Medulla oblongata (tissue), 1 donor: Measurements from ENCODE around the gene AIF1.

ENCODE experiments used
- DNase-seq: peaks from one replicate; pipeline ENCODE4 v3.0.0-alpha.2; 2015; ENCODE audit errors: extremely low spot score

The AIF1 gene

GRCh38 chr6:31620586-31621319, 5.7 kb downstream of the AIF1 start, which contains the start of gene PRRC2A:
Gene PRRC2A, plus strand, starts transcription at chr6:31620715. Its CDS starts 2,075 bp downstream, at chr6:31622790.
- peak; percentile 61 for DNase-seq

- DNase-seq = peak; percentile 37
Measured at GRCh38 chr6:31621320-31621939, 6.4 kb downstream of the AIF1 start.

GRCh38 chr6:31621991-31622390, 7.0 kb downstream of the AIF1 start:
- peak; percentile 32 for DNase-seq

- no peak for DNase-seq
Measured at GRCh38 chr6:31622684-31623091, 7.7 kb downstream of the AIF1 start.

- DNase-seq = no peak
Measured at GRCh38 chr6:31624070-31624469, 9.0 kb downstream of the AIF1 start.

- no peak for DNase-seq
Measured at GRCh38 chr6:31626952-31627351, 11.9 kb downstream of the AIF1 start.

- DNase-seq = no peak
Measured at GRCh38 chr6:31627690-31628287, 12.8 kb downstream of the AIF1 start.

GRCh38 chr6:31629014-31629413, 14.0 kb downstream of the AIF1 start:
- no peak for DNase-seq

GRCh38 chr6:31630177-31630934, 15.3 kb downstream of the AIF1 start:
- DNase-seq = no peak

- no peak for DNase-seq
Measured at GRCh38 chr6:31631209-31631608, 16.2 kb downstream of the AIF1 start.

GRCh38 chr6:31631681-31632278, 16.7 kb downstream of the AIF1 start:
- no peak for DNase-seq

- DNase-seq = no peak
Measured at GRCh38 chr6:31632279-31632946, 17.4 kb downstream of the AIF1 start.

GRCh38 chr6:31633447-31633846, 18.4 kb downstream of the AIF1 start:
- DNase-seq = no peak

- no peak for DNase-seq
Measured at GRCh38 chr6:31634131-31634530, 19.1 kb downstream of the AIF1 start.

GRCh38 chr6:31634969-31635575, 20.0 kb downstream of the AIF1 start:
- DNase-seq = no peak

- no peak for DNase-seq
Measured at GRCh38 chr6:31636698-31637596, 21.9 kb downstream of the AIF1 start.

- DNase-seq = no peak
Measured at GRCh38 chr6:31639043-31639442, 24.0 kb downstream of the AIF1 start.

GRCh38 chr6:31639449-31639861, 24.4 kb downstream of the AIF1 start:
- DNase-seq = no peak

- no peak for DNase-seq
Measured at GRCh38 chr6:31640612-31641011, 25.6 kb downstream of the AIF1 start.

- no peak for DNase-seq
Measured at GRCh38 chr6:31641370-31641769, 26.3 kb downstream of the AIF1 start.
